ENCODE measurements around the gene RPL13. TPM values are rescaled to one million over a fixed set of nuclear protein-coding genes. Genes with fewer than 3 reads are reported as not detected.

RPL13 gene
- total and polyA plus RNA-seq, 10 donors: 2,154 to 16,278 (median 6,788) TPM

DNA sequence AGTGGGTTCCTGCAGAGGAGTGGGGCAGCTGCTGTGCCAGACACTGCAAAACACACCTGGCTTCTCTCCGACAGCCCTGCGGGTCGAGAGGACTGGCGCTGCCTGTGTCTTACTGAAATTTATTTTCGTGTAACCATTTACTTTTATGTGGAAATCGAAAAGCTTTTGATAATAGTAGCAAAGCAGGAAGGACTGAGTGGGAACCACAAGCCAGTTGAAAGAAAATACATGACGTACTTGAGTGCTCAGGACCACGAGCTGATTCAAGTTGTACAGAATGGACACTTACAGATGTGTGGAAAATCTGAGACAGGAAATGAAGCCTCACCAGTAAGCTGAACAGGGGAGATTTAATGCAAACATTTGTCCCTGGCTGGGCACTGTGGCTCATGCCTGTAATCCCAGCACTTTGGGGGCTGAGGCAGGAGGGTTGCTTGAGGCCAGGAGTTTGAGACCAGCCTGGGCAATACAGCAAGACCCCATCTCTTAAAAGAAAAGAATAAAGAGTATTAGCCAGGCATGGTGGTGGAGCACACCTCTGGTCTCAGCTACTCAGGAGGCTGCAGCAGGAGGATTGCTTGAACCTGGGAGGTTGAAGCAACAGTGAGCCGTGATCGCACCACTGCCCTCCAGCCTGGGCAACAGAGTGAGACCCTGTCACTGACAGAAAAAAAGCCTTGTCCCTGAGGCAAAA lies 11.3 kb upstream of the RPL13 start:
- DNase-seq: no peak
- Histone ChIP-seq H3K36me3 (peaks cover 2 to 100% (median 92%) of the 10 kb centered on the region in 6 donors), H3K4me1 (peaks cover 0 to 19% (median 0%) of the 10 kb centered on the region in 6 donors), H3K9me3 (no peaks in the 10 kb centered on the region), H3K27me3 (replicated peaks in 1 of 7) (no peaks in the 10 kb centered on the region), H3K4me3 (no peak overlapping the region), H3K27ac (peak overlapping the region in 2 of 8 donors; percentile 5 to 37)
- intact Hi-C loops (cut with DNase I; ENCODE audit: low total_unique reads): no loop called here
- TF ChIP-seq POLR2A (IDR thresholded peaks at IDR 0.05): no peak
- no peak for TF ChIP-seq POLR2AphosphoS5 (IDR thresholded peaks at IDR 0.05)
- TF ChIP-seq, protein P1, sequence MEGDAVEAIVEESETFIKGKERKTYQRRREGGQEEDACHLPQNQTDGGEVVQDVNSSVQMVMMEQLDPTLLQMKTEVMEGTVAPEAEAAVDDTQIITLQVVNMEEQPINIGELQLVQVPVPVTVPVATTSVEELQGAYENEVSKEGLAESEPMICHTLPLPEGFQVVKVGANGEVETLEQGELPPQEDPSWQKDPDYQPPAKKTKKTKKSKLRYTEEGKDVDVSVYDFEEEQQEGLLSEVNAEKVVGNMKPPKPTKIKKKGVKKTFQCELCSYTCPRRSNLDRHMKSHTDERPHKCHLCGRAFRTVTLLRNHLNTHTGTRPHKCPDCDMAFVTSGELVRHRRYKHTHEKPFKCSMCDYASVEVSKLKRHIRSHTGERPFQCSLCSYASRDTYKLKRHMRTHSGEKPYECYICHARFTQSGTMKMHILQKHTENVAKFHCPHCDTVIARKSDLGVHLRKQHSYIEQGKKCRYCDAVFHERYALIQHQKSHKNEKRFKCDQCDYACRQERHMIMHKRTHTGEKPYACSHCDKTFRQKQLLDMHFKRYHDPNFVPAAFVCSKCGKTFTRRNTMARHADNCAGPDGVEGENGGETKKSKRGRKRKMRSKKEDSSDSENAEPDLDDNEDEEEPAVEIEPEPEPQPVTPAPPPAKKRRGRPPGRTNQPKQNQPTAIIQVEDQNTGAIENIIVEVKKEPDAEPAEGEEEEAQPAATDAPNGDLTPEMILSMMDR (IDR thresholded peaks at IDR 0.05 in 8 of 11, conservative IDR thresholded peaks at IDR 0.05 in 3 of 11): no peak
- 66 to 83% (median 74%) methylated on average over 10 of the region's 10 CpGs for WGBS, 5 donors

DNA sequence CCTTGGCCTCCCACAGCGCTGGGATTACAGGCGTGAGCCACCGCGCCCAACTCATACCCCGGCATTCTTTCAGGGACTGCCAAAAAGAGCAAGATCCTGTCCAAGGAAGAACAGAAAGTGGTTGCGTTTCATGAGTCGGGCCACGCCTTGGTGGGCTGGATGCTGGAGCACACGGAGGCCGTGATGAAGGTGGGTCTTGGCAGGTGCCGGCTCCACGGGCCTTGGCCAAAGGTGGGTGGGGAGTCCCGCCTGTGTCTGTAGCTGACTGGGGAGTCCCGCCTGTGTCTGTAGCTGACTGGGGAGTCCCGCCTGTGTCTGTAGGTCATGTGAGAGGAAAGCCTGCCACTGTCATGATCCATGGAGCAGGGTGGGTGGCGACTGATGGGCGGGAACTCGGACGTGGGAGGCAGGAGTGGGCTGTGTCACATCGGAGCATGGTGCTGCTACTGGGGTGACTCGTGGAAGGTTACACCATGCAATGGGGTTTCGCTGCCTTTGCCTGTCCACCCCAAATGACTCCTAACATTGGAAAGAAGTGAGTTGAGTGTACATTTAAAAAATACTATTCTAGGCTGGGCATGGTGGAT lies 10.0 kb upstream of the RPL13 start:
- 92 to 95% (median 93%) methylated on average over 22 of the region's 22 CpGs for WGBS, 5 donors
- Histone ChIP-seq H3K36me3 (peaks cover 2 to 100% (median 95%) of the 10 kb centered on the region in 6 donors), H3K27ac (no peak overlapping the region), H3K4me1 (peaks cover 0 to 19% (median 0%) of the 10 kb centered on the region in 6 donors), H3K27me3 (replicated peaks in 1 of 7) (no peaks in the 10 kb centered on the region), H3K4me3 (no peak overlapping the region), H3K9me3 (no peaks in the 10 kb centered on the region)
- TF ChIP-seq POLR2A (IDR thresholded peaks at IDR 0.05) (no peak), POLR2AphosphoS5 (IDR thresholded peaks at IDR 0.05) (no peak)
- TF ChIP-seq, protein P1 (IDR thresholded peaks at IDR 0.05 in 8 of 11, conservative IDR thresholded peaks at IDR 0.05 in 3 of 11): no peak
- no peak for DNase-seq
- intact Hi-C loops (cut with DNase I; ENCODE audit: low total_unique reads): no loop called here

DNA sequence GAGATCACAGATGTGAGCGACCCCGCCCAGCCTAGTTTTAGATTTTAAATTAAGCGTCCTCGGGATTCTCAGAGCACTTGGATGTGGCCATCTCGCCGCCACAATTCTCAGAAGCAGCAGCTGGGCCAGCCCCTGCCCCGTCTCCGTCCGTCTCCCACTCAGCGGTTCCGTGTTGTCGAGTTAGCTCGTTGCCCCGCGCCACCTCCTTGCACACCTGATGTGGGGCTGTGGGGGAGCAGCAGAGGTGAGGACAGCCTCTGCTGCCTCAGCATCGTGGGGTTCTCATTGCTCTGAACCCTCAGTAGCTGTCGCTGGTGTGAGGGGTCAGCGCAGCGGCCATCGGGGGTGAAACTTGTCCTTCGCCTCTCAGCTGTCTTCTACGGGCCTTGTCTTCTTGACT lies 8.2 kb upstream of the RPL13 start:
- WGBS, 5 donors: 94 to 97% (median 96%) methylated on average over 22 of the region's 22 CpGs
- DNase-seq: no peak
- peaks cover 2 to 100% (median 82%) of the 10 kb centered on the region in 6 donors for H3K36me3 ChIP-seq

More for the DNA sequence above, 8.2 kb upstream of the RPL13 start:
- Histone ChIP-seq H3K27me3 (replicated peaks in 1 of 7) (no peaks in the 10 kb centered on the region), H3K9me3 (no peaks in the 10 kb centered on the region), H3K27ac (no peak overlapping the region), H3K4me1 (peaks cover 0 to 30% (median 3%) of the 10 kb centered on the region in 6 donors), H3K4me3 (no peak overlapping the region)
- TF ChIP-seq POLR2A (IDR thresholded peaks at IDR 0.05) (no peak), POLR2AphosphoS5 (IDR thresholded peaks at IDR 0.05) (peak in 1 of 3 donors; percentile 24)
- TF ChIP-seq, protein P1 (IDR thresholded peaks at IDR 0.05 in 8 of 11, conservative IDR thresholded peaks at IDR 0.05 in 3 of 11): no peak
- intact Hi-C loops (cut with DNase I; ENCODE audit: low total_unique reads): no loop called here
